ENCODE results near the gene IGIP.

DNA sequence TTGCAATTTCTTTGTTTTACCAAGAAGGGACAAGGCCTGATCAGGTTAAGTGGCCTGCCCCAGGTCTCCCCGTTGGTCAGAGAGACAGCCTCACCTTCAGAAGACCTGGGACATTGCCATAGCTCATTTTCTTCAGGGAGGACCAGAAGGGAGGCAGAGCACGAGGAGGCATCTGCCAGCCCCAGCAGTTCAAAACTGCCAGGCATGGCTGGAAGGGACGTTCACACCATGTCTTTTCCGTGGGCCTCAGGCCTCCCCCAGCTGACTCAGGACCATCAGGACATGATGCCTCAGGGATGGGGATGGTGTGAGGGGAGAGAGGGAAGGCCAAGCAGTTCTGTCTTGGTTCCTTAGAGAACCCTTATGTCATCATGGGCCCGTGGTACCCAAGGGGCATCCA is 16.5 kb downstream of the IGIP start:
- TF ChIP-seq, protein P1, sequence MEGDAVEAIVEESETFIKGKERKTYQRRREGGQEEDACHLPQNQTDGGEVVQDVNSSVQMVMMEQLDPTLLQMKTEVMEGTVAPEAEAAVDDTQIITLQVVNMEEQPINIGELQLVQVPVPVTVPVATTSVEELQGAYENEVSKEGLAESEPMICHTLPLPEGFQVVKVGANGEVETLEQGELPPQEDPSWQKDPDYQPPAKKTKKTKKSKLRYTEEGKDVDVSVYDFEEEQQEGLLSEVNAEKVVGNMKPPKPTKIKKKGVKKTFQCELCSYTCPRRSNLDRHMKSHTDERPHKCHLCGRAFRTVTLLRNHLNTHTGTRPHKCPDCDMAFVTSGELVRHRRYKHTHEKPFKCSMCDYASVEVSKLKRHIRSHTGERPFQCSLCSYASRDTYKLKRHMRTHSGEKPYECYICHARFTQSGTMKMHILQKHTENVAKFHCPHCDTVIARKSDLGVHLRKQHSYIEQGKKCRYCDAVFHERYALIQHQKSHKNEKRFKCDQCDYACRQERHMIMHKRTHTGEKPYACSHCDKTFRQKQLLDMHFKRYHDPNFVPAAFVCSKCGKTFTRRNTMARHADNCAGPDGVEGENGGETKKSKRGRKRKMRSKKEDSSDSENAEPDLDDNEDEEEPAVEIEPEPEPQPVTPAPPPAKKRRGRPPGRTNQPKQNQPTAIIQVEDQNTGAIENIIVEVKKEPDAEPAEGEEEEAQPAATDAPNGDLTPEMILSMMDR (IDR thresholded peaks at IDR 0.05; ENCODE audit: low read depth, low read length, poor library complexity, severe bottlenecking) = no peak
- no peak for TF ChIP-seq EZH2phosphoT487 (IDR thresholded peaks at IDR 0.05; ENCODE audit: borderline replicate concordance, low read length)

Data from DOHH2 (cell line).